Measurements from ENCODE around the gene PCDH9.
A peak's percentile ranks its signal among the peaks of the same experiment; 100 is the strongest.
"Not testable (repeated sequence)": the region's sequence is repeated elsewhere in the genome, so short reads cannot be mapped to it uniquely, and the experiment has no call there.

Gene PCDH9

GRCh38 chr13:66807251-66807650 lies 422.9 kb downstream of the PCDH9 start:
- DNase-seq, result no peak

GRCh38 chr13:66805657-66806056 lies 424.5 kb downstream of the PCDH9 start:
- DNase-seq, result peak; percentile 22

- DNase-seq, result peak; percentile 46
Observed at GRCh38 chr13:66803808-66804456, 426.2 kb downstream of the PCDH9 start.

DNA sequence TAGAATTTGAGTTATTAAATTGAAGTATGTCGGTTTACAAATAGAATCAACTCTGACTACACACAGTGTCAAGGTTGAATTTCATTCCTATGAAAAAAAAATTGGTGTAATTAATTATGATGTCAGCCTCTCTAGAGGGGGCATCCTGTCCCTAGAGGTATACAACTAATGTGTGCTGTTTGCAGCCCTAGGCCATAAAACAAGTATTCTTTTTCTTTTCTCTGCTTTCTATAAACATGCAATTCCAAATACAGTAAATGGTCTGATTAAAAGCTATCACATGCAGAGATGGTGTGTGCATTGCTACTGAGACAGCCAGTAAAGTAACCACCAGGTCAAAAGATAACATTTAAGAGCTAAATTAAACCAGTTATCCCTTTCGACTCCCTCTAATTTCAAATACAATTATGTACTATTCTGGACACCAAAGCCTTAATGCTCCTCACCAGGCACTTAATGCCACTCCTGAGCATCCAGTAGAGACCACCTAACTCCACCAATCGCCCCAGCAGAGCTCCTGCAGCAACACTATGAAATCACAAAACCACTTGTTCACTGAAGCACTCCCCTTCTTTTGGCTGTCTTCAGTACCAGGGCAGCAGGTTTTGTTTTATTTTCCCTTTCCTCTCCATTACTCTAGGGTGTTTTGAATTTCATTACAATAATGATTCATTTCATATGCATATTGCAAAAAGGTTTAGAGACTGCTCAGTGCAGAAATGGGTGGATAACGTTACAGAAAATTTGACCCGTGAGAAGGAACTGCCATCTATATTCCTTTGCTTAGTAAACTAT lies 426.9 kb downstream of the PCDH9 start:
- DNase-seq, result peak; percentile 46

DNA sequence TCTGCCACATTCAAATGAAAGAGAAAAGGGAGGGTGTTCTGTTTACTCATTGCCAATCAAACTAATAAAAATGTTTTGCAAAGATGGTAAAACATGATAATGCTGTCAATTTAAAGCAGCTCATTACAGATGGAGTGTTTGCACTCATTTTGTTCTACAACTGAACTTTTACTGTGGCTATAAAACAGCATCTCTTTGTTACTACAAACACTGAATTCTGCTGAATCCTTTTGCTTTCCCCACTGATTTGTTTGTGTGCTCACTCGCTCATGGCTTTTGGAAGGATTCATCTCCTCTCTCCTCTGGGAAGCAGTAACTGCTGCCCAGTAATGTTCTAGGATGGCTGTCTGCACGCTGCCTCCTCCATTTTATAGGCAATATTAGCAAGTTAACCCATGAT lies 434.5 kb downstream of the PCDH9 start:
- DNase-seq, result no peak

- DNase-seq, result peak; percentile 32
Observed at GRCh38 chr13:66794340-66795031, 435.6 kb downstream of the PCDH9 start.

- no peak for DNase-seq
Observed at GRCh38 chr13:66790861-66791260, 439.3 kb downstream of the PCDH9 start.

DNA sequence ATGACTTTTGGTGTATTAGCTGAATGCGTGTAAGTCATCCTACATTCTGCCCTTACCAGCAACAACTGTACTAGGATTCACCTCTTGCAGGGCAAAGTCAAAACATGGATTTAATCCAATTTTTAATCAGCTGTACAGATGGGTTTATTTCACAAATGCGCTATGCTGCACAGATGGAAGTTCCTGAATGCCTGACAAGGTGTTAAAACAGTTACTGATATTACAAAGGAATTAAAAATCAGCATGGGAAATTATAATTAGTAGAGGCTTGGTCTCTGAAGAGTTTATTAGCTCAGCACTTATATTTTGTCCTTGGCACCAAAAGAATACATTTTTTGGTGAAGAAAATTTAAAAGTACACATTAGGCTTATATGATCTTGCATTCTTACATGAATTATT lies 448.9 kb downstream of the PCDH9 start:
- DNase-seq, result peak; percentile 92

DNA sequence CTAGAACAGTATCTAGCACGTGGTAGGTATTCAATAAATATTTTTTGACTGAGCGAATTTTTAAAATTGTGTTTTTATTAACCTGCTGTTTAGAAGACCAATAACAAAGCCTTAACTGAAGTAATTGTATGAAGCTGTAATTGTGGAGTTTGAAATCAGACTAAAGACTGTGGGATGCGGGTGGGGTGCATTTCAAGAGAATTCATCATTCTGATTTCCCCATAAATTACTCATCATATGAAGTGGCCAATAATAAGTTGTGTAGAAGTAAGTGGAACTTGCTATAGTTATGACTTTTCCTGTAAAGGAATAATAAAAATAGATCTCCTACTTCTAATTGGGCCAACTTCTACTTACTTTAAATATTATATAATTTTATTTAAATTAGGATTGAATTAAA lies 449.3 kb downstream of the PCDH9 start:
- no peak for DNase-seq

DNA sequence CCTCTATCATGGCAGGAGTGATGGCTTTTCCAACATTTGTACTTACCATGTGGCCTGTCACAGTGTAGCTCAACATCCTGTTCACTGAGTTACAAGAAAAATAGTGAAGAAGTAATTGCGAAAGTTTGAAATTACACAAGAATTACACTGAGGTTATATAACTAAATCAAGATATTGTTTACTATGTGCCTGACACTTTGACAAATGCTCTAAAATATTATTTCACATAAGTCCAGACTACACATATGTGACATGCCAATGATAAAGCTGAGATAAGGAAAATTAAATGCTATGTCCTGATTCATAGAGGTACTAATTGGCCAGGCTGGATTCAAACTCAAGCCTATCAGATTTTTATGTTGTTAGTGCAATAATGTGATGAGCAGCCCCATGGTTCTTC lies 451.7 kb downstream of the PCDH9 start:
- DNase-seq, result no peak

DNA sequence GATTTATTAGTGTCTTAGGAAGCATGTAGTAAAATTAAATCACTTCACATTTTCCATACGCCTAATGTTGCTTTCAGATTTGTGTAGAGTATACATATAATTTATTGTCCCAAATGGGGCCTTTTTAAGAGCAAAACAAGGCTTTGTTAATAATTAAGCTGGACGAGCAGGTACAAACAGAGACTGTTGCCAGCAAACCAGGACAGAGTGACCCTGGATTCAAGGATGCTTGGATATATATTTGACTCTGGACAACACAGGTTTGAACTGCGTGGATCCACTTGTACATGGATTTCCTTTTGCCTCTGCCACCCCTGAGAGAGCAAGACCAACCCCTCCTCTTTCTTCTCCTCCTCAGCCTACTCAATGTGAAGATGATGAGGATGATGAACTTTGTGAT lies 454.9 kb downstream of the PCDH9 start:
- no peak for DNase-seq

GRCh38 chr13:66774046-66774445 lies 456.1 kb downstream of the PCDH9 start:
- no peak for DNase-seq

DNA sequence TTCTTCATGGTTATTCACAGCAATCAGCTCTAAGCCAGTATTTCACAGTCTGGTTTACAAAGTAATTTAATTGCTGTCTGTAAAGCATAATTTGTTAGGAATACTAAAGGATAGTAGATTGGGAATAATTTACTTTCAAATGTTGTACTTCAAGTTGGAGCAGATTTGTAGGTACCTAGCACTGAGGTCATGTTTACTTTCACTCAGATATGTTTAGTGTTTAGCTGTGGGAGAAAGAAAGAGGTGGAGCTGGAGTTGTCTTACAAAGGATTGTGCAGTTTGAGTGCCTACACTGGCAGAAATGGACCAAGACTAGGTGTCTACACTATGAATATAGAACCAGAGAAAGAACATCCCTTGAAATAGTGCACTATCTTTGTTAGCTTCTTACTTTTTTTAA lies 464.6 kb downstream of the PCDH9 start:
- no peak for DNase-seq

DNA sequence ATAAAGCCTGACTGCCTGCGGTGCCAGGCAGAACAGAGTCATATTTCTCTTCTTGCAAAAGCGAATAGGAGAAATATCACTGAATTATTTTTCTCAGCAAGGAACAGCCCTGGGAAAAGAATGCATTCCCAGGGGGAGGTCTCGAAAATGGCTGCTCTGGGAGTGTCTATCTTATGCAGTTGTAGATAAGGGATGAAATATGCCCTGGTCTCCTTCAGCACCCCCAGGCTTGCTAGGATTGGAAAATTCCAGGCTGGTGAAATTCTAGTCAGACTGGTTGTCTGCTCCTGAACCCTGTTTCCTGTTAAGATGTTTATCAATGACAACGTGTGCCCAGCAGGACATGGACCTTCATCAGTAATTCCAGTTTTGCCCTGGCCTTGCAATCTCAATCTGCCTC lies 469.5 kb downstream of the PCDH9 start:
- not testable (repeated sequence) for DNase-seq

GRCh38 chr13:66759919-66760318 lies 470.2 kb downstream of the PCDH9 start:
- DNase-seq, result no peak

DNA sequence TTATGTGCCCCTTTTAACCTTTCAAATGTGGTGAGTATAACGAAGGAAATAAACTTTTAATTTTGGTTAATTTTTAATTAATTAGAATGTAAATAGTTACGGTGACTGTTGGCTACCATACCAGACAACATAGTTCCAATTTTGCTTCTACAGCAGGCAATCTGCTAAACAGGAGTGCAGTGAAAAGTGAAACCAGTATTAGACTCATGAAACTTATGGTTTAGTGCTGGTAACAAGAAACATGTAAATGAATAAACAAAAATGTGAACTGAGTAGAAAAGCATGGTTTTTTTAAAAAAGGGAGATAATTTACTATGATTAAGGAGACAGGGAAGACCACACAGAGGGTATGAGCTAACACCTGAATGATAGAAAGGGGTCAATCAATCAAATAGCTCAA lies 478.4 kb downstream of the PCDH9 start:
- no peak for DNase-seq

GRCh38 chr13:66748712-66749111 lies 481.4 kb downstream of the PCDH9 start:
- DNase-seq, result no peak

- DNase-seq, result peak; percentile 43
Observed at GRCh38 chr13:66745307-66745706, 484.8 kb downstream of the PCDH9 start.

GRCh38 chr13:66723576-66723975 lies 506.6 kb downstream of the PCDH9 start:
- DNase-seq, result no peak

DNA sequence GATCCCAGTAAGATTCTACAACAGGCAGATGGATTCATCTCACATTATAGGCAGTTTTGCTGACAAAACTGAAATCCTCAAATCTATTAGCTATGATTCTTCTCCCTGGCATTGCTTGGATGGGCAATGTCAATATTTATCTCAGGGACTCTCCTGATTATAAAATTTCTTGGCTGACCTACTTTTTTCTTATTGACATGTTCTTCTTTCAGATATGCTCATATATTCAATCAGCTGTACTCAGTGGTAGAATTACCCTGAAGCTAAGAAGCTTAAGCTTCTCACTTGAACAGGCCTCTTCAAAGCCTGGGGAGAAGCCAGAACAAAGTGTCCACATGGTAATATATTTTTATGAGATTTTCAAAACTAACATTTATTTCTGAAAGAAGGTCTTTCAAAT lies 513.6 kb downstream of the PCDH9 start:
- DNase-seq, result no peak

GRCh38 chr13:66714795-66715194 lies 515.3 kb downstream of the PCDH9 start:
- no peak for DNase-seq

GRCh38 chr13:66704110-66704509 lies 526.0 kb downstream of the PCDH9 start:
- DNase-seq, result no peak

DNA sequence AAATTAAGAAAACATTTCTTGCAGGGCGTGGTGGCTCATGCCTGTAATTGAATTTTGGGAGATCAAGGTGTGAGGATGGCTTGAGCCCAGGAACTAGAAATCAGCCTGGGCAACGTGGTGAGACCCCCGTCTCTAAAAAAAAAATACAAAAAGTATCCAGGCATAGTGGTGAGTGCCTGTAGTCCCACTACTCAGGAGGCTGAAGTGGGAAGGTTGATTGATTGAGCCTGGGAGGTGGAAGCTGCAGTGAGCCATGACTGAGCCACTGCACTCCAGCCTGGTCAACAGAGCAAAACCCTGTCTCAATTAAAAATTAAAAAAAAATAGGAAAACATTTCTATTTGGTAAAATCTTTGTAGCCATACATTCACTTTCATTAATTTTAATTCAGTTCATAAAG lies 526.5 kb downstream of the PCDH9 start:
- DNase-seq, result no peak

DNA sequence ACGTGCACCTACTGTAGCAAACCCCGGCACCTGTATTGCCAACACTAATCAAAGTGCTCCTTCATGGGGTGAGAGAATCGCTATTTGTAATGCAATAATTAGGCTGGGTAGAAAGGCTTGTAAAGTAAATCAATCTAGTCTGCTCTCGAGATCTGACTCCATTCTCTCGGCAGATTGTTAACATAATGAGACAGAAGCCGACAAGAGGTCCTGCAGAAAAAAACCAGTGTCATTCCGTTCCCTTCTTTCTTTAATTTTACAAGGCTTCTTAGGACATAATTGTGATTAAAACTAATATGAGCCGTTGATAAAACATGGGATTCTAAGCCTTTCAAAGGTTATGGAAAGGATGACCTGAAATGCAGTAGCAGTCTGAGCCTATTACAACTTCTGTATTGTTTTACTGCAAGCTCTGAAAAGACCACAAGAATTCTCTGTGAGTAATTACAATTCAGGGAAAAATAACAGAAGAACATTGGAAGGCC lies 530.0 kb downstream of the PCDH9 start:
- DNase-seq, result no peak

All from NCI-H1694 treated with DMSO at 0.1 percent for 48 hours (cell line).